HEK293 (cell line): ENCODE results near the gene SLC16A7.

Source experiments
- CTCF ChIA-PET: fragments of 350-600 bp; formaldehyde crosslinking; extraction: SDS; loops from one replicate; lab custom pipeline; 2021; ENCODE audit warnings: antibody characterized with exemption; lab: Yijun Ruan, JAX
- POLR2A ChIA-PET: fragments of 300-600 bp; formaldehyde crosslinking; extraction: SDS; loops from one replicate; lab custom pipeline; 2020; ENCODE audit warnings: antibody characterized with exemption, inconsistent platforms; lab: Yijun Ruan, JAX
- H3K27ac ChIP-seq: fragments of 200-500 bp; sonication (Bioruptor generic); 2 replicates; pipeline ENCODE4 v1.5.1; 2014; ENCODE audit warnings: low read depth, low read length, control low read depth, inconsistent platforms; ENCODE audit errors: extremely low read depth
- H3K36me3 ChIP-seq, 2 experiments: fragments of 200-500 bp in 1 of 2; sonication (Bioruptor generic) in 1 of 2; 1 replicate in 1 of 2; 2 replicates in 1 of 2; pipeline ENCODE4 v1.5.1; 2014 to 2017; ENCODE audit warnings: inconsistent platforms in 2 of 2, low read length in 2 of 2; ENCODE audit not compliant: control insufficient read depth in 2 of 2, insufficient read depth in 1 of 2
- H3K4me1 ChIP-seq: fragments of 200-500 bp; sonication (Bioruptor generic); 2 replicates; pipeline ENCODE4 v1.5.1; 2014; ENCODE audit warnings: mild to moderate bottlenecking, low read length, inconsistent platforms; ENCODE audit not compliant: control insufficient read depth, insufficient read depth
- H3K4me3 ChIP-seq: 2 replicates; pipeline ENCODE4 v1.5.1; 2011; ENCODE audit warnings: low read depth, mild to moderate bottlenecking, control low read depth, low read length, moderate library complexity
- H3K9me3 ChIP-seq: fragments of 200-500 bp; sonication (Bioruptor generic); 2 replicates; pipeline ENCODE4 v1.5.1; 2014; ENCODE audit warnings: low read depth, low read length, inconsistent platforms; ENCODE audit not compliant: control insufficient read depth, insufficient read depth
- BCL11B ChIP-seq: fragments of 450-650 bp; formaldehyde crosslinking; IDR thresholded peaks from 2 replicates; pipeline ENCODE4 v1.5.1; 2016; ENCODE audit warnings: low read depth, missing biosample characterization, missing genetic modification characterization
- GLI4 ChIP-seq: fragments of 450-650 bp; formaldehyde crosslinking; IDR thresholded peaks from 2 replicates; pipeline ENCODE4 v1.5.1; 2016; ENCODE audit warnings: missing biosample characterization, missing genetic modification characterization
- MZF1 ChIP-seq: fragments of 450-650 bp; formaldehyde crosslinking; IDR thresholded peaks from 2 replicates; pipeline ENCODE4 v1.5.1; 2017; ENCODE audit warnings: missing biosample characterization, missing genetic modification characterization, borderline replicate concordance
- REPIN1 ChIP-seq: fragments of 450-650 bp; formaldehyde crosslinking; IDR thresholded peaks from 2 replicates; pipeline ENCODE4 v1.5.1; 2017; ENCODE audit warnings: missing biosample characterization, missing genetic modification characterization, low read depth
- SCRT2 ChIP-seq: fragments of 450-650 bp; formaldehyde crosslinking; IDR thresholded peaks from 2 replicates; pipeline ENCODE4 v1.5.1; 2016; ENCODE audit warnings: missing biosample characterization, missing genetic modification characterization
- ZFHX2 ChIP-seq: fragments of 450-650 bp; formaldehyde crosslinking; conservative IDR thresholded peaks from 2 replicates; pipeline ENCODE4 v1.5.1; 2016; ENCODE audit warnings: missing biosample characterization, missing genetic modification characterization
- ZNF112 ChIP-seq: fragments of 450-650 bp; formaldehyde crosslinking; IDR thresholded peaks from 2 replicates; pipeline ENCODE4 v1.5.0; 2017; ENCODE audit warnings: missing biosample characterization, missing genetic modification characterization
- ZNF132 ChIP-seq: fragments of 450-650 bp; formaldehyde crosslinking; IDR thresholded peaks from 2 replicates; pipeline ENCODE4 v1.5.1; 2017; ENCODE audit warnings: missing biosample characterization, missing genetic modification characterization, borderline replicate concordance
- ZNF18 ChIP-seq: fragments of 450-650 bp; formaldehyde crosslinking; IDR thresholded peaks from 2 replicates; pipeline ENCODE4 v1.5.1; 2016; ENCODE audit warnings: missing biosample characterization, missing genetic modification characterization
- ZNF221 ChIP-seq: fragments of 450-650 bp; formaldehyde crosslinking; IDR thresholded peaks from 2 replicates; pipeline ENCODE4 v1.5.1; 2017; ENCODE audit warnings: missing biosample characterization, missing genetic modification characterization, borderline replicate concordance
- ZNF23 ChIP-seq: fragments of 450-650 bp; formaldehyde crosslinking; IDR thresholded peaks from 2 replicates; pipeline ENCODE4 v1.5.1; 2016; ENCODE audit warnings: missing biosample characterization, missing genetic modification characterization, borderline replicate concordance
- ZNF280D ChIP-seq: fragments of 450-650 bp; formaldehyde crosslinking; IDR thresholded peaks from 2 replicates; pipeline ENCODE4 v1.5.1; 2016; ENCODE audit warnings: missing biosample characterization, missing genetic modification characterization
- ZNF394 ChIP-seq: fragments of 450-650 bp; formaldehyde crosslinking; IDR thresholded peaks from 2 replicates; pipeline ENCODE4 v1.5.1; 2016; ENCODE audit warnings: missing biosample characterization, missing genetic modification characterization, mild to moderate bottlenecking, moderate library complexity, borderline replicate concordance
- ZNF404 ChIP-seq: fragments of 450-650 bp; formaldehyde crosslinking; IDR thresholded peaks from 2 replicates; pipeline ENCODE4 v1.5.1; 2017; ENCODE audit warnings: missing biosample characterization, missing genetic modification characterization
- ZNF488 ChIP-seq: fragments of 450-650 bp; formaldehyde crosslinking; IDR thresholded peaks from 2 replicates; pipeline ENCODE4 v1.5.1; 2016; ENCODE audit warnings: missing biosample characterization, missing genetic modification characterization
- ZNF510 ChIP-seq: fragments of 450-650 bp; formaldehyde crosslinking; IDR thresholded peaks from 2 replicates; pipeline ENCODE4 v1.5.1; 2018; ENCODE audit warnings: mild to moderate bottlenecking, missing genetic modification characterization, missing biosample characterization; ENCODE audit not compliant: insufficient replicate concordance
- ZNF529 ChIP-seq: fragments of 450-650 bp; formaldehyde crosslinking; IDR thresholded peaks from 2 replicates; pipeline ENCODE4 v1.5.1; 2017; ENCODE audit warnings: missing genetic modification characterization, missing biosample characterization; ENCODE audit not compliant: insufficient replicate concordance
- ZNF561 ChIP-seq: fragments of 450-650 bp; IDR thresholded peaks from 2 replicates; pipeline ENCODE4 v1.5.1; 2018; ENCODE audit warnings: missing biosample characterization, missing genetic modification characterization, borderline replicate concordance
- ZNF623 ChIP-seq: fragments of 450-650 bp; formaldehyde crosslinking; IDR thresholded peaks from 2 replicates; pipeline ENCODE4 v1.5.1; 2016; ENCODE audit warnings: missing biosample characterization, missing genetic modification characterization
- ZNF629 ChIP-seq: fragments of 450-650 bp; formaldehyde crosslinking; IDR thresholded peaks from 2 replicates; pipeline ENCODE4 v1.5.1; 2017; ENCODE audit warnings: missing biosample characterization, missing genetic modification characterization
- ZNF660 ChIP-seq: fragments of 450-650 bp; IDR thresholded peaks from 2 replicates; pipeline ENCODE4 v1.5.1; 2018; ENCODE audit warnings: missing biosample characterization, mild to moderate bottlenecking, missing genetic modification characterization
- ZNF664 ChIP-seq: fragments of 450-650 bp; formaldehyde crosslinking; IDR thresholded peaks from 2 replicates; pipeline ENCODE4 v1.5.1; 2016; ENCODE audit warnings: missing biosample characterization, missing genetic modification characterization
- ZNF791 ChIP-seq: fragments of 450-650 bp; formaldehyde crosslinking; IDR thresholded peaks from 2 replicates; pipeline ENCODE4 v1.5.1; 2016; ENCODE audit warnings: missing biosample characterization, missing genetic modification characterization
- ZSCAN16 ChIP-seq: fragments of 450-650 bp; formaldehyde crosslinking; IDR thresholded peaks from 2 replicates; pipeline ENCODE4 v1.5.1; 2016; ENCODE audit warnings: missing biosample characterization, missing genetic modification characterization
- ZSCAN23 ChIP-seq: fragments of 450-650 bp; formaldehyde crosslinking; IDR thresholded peaks from 2 replicates; pipeline ENCODE4 v1.5.1; 2016; ENCODE audit warnings: missing biosample characterization, missing genetic modification characterization
- ZXDB ChIP-seq: fragments of 450-650 bp; formaldehyde crosslinking; IDR thresholded peaks from 2 replicates; pipeline ENCODE4 v1.5.1; 2016; ENCODE audit warnings: missing biosample characterization, missing genetic modification characterization
- TF ChIP-seq, protein P1 (sequence below): fragments of 450-650 bp; formaldehyde crosslinking; IDR thresholded peaks from 2 replicates; pipeline ENCODE4 v1.5.1; 2016; ENCODE audit warnings: missing biosample characterization, missing genetic modification characterization

The SLC16A7 gene

DNA sequence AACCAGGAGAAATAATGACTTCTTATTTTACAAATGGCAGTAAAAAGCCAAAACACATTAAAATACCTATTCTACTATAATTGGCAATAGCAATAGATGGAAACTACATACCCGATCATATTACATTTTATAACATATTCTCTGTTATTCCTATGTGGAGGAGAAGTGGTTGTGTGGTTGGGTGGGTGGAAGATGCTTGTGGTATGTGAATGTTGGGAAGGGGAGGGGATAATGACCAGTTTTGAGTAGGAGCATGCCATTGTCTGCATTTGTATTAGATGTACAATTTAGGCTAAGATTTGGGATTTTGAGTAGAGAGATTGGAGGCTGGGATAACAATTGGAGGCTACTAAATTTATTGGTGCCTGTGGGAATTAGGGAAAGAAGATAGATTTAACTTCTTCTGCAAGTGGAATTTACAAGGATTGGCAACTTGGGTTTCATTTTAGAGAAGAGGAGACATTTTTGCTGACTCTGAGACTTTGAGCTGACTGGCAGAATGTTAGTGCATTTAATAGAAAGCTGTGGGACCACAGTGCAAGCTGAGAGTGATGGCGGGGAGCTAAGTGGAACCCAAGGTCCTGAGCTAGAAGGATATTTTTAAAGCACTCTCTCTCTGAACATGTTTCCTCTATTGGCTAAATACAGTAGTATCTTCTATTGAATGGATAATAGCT is 65.2 kb downstream of the SLC16A7 start:
- TF ChIP-seq ZNF488: no peak
- TF ChIP-seq ZNF510 (tag by site-specific recombination): no peak
- no peak for TF ChIP-seq ZNF221 (tag by site-specific recombination)
- TF ChIP-seq ZFHX2 (tag by site-specific recombination): no peak
- TF ChIP-seq ZNF18: no peak
- no peak for TF ChIP-seq ZNF629 (tag by site-specific recombination)
- TF ChIP-seq ZNF112 (tag by site-specific recombination): no peak
- TF ChIP-seq ZSCAN23 (tag by site-specific recombination): no peak
- no peak for TF ChIP-seq ZNF280D
- no peak for TF ChIP-seq MZF1 (tag by site-specific recombination)
- TF ChIP-seq ZNF791: no peak
- TF ChIP-seq SCRT2 (tag by site-specific recombination): no peak
- TF ChIP-seq ZNF660: no peak
- no peak for TF ChIP-seq GLI4 (tag by site-specific recombination)
- H3K4me1 ChIP-seq: no peaks in the 10 kb centered on the region
- ChIA-PET CTCF (interaction anchor here (1.3 kb wide), 1 partner anchor 10 kb away, joined by 5 read pairs; no protein-coding TSS in a partner anchor), POLR2A (no interaction called here)
- H3K36me3 ChIP-seq: no peaks in the 10 kb centered on the region
- no peak overlapping the region for H3K4me3 ChIP-seq
- no peak overlapping the region for H3K27ac ChIP-seq
- H3K9me3 ChIP-seq: no peaks in the 10 kb centered on the region

- Histone ChIP-seq H3K36me3 (no peaks in the 10 kb centered on the region), H3K9me3 (no peaks in the 10 kb centered on the region), H3K27ac (no peak overlapping the region), H3K4me1 (no peaks in the 10 kb centered on the region), H3K4me3 (no peak overlapping the region)
- ChIA-PET CTCF (interaction anchor here (0.5 kb wide), 1 partner anchor 319 kb away, joined by 9 read pairs; no protein-coding TSS in a partner anchor), POLR2A (no interaction called here)
- TF ChIP-seq ZNF561 (tag by site-specific recombination) (no peak), ZNF529 (tag by site-specific recombination) (no peak), ZNF664 (tag by site-specific recombination) (no peak), ZNF132 (tag by site-specific recombination) (no peak), ZNF623 (no peak), ZXDB (tag by site-specific recombination) (no peak), ZNF404 (tag by site-specific recombination) (no peak), ZNF23 (tag by site-specific recombination) (no peak), ZSCAN16 (tag by site-specific recombination) (no peak), BCL11B (tag by site-specific recombination) (no peak), ZNF394 (tag by site-specific recombination) (no peak), REPIN1 (tag by site-specific recombination) (no peak)
- TF ChIP-seq, protein P1, sequence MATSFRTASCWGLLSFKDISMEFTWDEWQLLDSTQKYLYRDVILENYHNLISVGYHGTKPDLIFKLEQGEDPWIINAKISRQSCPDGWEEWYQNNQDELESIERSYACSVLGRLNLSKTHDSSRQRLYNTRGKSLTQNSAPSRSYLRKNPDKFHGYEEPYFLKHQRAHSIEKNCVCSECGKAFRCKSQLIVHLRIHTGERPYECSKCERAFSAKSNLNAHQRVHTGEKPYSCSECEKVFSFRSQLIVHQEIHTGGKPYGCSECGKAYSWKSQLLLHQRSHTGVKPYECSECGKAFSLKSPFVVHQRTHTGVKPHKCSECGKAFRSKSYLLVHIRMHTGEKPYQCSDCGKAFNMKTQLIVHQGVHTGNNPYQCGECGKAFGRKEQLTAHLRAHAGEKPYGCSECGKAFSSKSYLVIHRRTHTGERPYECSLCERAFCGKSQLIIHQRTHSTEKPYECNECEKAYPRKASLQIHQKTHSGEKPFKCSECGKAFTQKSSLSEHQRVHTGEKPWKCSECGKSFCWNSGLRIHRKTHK (tag by site-specific recombination): no peak
Observed at GRCh38 chr12:59664495-59664894, 68.7 kb downstream of the SLC16A7 start.
